Common myeloid progenitor, CD34-positive (primary cell): ENCODE measurements around the gene RFX8. TPM values are rescaled to one million over a fixed set of nuclear protein-coding genes. Genes with fewer than 3 reads are reported as not detected.

Experiments
- CTCF ChIA-PET: fragments of 350-600 bp; sonication (Branson Sonifier 250); formaldehyde crosslinking; loops from one replicate; lab custom pipeline; 2021; ENCODE audit warnings: antibody characterized with exemption; lab: Charles Lee
- POLR2A ChIA-PET: fragments of 350-600 bp; sonication (Branson Sonifier 250); formaldehyde crosslinking; loops from one replicate; lab custom pipeline; 2021; ENCODE audit warnings: antibody characterized with exemption; lab: Charles Lee
- DNase-seq, 3 donors: peaks; one replicate each; pipeline versions ENCODE4 v3.0.0 to v3.0.0-alpha.2; 2013
- H3K27ac ChIP-seq, 2 experiments: 1 replicate in 1 of 2; 2 replicates in 1 of 2; pipeline ENCODE4 v1.7.0; 2013; ENCODE audit warnings: inconsistent platforms in 2 of 2, low read length in 2 of 2, mild to moderate bottlenecking in 2 of 2, low read depth in 1 of 2, moderate library complexity in 1 of 2; ENCODE audit not compliant: severe bottlenecking in 2 of 2, insufficient read depth in 1 of 2, poor library complexity in 1 of 2
- H3K27me3 ChIP-seq, 5 experiments: replicated peaks in 2 of 5; 1 replicate in 3 of 5; 2 replicates in 2 of 5; pipeline versions ENCODE4 v1.6.1 to v1.7.0; 2013; ENCODE audit warnings: low read length in 4 of 5, mild to moderate bottlenecking in 2 of 5, moderate library complexity in 2 of 5, inconsistent platforms in 1 of 5; ENCODE audit not compliant: insufficient read depth in 5 of 5, control insufficient read depth in 4 of 5
- H3K36me3 ChIP-seq, 4 experiments: 1 replicate in 2 of 4; 2 replicates in 2 of 4; pipeline versions ENCODE4 v1.6.1 to v1.7.0; 2013; ENCODE audit warnings: low read length in 3 of 4, control low read depth in 1 of 4, mild to moderate bottlenecking in 1 of 4; ENCODE audit not compliant: control insufficient read depth in 4 of 4, insufficient read depth in 4 of 4
- H3K4me1 ChIP-seq, 4 experiments: 1 replicate in 3 of 4; 2 replicates in 1 of 4; pipeline versions ENCODE4 v1.6.1 to v1.7.1; 2013; ENCODE audit warnings: low read length in 3 of 4, mild to moderate bottlenecking in 3 of 4, control low read depth in 1 of 4, inconsistent platforms in 1 of 4, moderate library complexity in 1 of 4; ENCODE audit not compliant: control insufficient read depth in 4 of 4, insufficient read depth in 4 of 4; ENCODE audit errors: control extremely low read depth in 1 of 4
- H3K4me3 ChIP-seq, 7 experiments: 1 replicate in 4 of 7; 2 replicates in 3 of 7; pipeline versions ENCODE4 v1.5.1 to v1.7.0; 2013; ENCODE audit warnings: mild to moderate bottlenecking in 7 of 7, low read length in 6 of 7, moderate library complexity in 6 of 7, inconsistent platforms in 2 of 7, low read depth in 2 of 7, control low read depth in 1 of 7; ENCODE audit not compliant: insufficient read depth in 4 of 7, control insufficient read depth in 1 of 7; ENCODE audit errors: extremely low read depth in 1 of 7
- H3K9me3 ChIP-seq, 5 experiments: 1 replicate in 4 of 5; 2 replicates in 1 of 5; pipeline versions ENCODE4 v1.6.1 to v1.7.1; 2013; ENCODE audit warnings: low read length in 4 of 5, mild to moderate bottlenecking in 2 of 5, inconsistent platforms in 1 of 5, low read depth in 1 of 5, moderate library complexity in 1 of 5; ENCODE audit not compliant: control insufficient read depth in 4 of 5, insufficient read depth in 2 of 5; ENCODE audit errors: control extremely low read depth in 1 of 5
- WGBS: methylation state at CpG from one replicate; pipeline ENCODE4 v1.1.5; 2013; ENCODE audit not compliant: insufficient coverage; 5-methylcytosine and 5-hydroxymethylcytosine counted together
- polyA plus RNA-seq: library from polyadenylated mRNA; unstranded; fragments of 120-200 nt; gene quantifications from one replicate; pipeline ENCODE4 v1.2.1, GENCODE V29; 2013

Gene RFX8
- polyA plus RNA-seq: 5.1 TPM

DNA sequence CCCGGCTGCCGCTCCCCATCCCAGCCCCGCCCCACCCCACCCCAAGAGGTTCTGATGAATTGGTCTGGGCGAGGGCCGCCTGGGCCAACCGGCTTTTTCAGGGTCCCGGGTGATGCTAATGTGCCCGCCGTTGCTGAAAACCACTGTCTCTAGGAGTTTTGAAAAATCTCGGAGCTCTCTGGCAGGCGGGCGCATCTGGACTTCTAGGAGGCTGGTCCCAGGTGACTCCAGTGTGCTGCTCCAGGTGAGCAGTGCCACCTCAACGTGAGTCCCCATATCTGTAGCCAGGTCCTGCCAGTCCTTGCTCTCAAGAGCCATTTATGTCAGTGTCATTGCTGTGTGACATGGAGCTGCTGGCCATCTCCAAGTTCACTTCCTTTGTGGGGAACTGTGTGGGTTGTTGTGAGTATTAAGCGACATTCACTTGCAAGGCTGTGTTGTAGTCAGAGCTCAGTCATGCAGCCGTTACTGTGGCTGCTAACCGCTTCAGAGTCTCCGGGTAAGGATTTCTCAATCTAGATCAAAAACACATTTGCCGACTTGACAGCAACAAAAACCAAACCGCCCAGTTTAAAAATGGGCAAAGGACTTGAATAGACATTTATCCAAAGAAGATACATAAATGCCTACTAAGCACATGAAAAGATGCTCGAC is at the start of gene RFX8:
RFX8 (minus strand) TSS at position 382 of the 654 bp plus-strand sequence. CDS start 8,264 bp downstream, outside the sequence.
- H3K4me3 ChIP-seq: peak within 1 kb of the TSS; percentile 36 to 85 (median 70)
- H3K36me3 ChIP-seq: no peaks in the 10 kb centered on the region
- no peaks in the 10 kb centered on the region for H3K9me3 ChIP-seq
- ChIA-PET CTCF (interaction anchor here (0.6 to 1.5 kb wide), 4 partner anchors 11 to 357 kb away, joined by 3 to 6 read pairs (median 4); no protein-coding TSS in a partner anchor), POLR2A (no interaction called here)
- peak; percentile 74 to 98 (median 97) for DNase-seq
- H3K27me3 ChIP-seq: no peaks in the 10 kb centered on the region
- peaks cover 0 to 42% (median 27%) of the 10 kb centered on the region in 4 experiments for H3K4me1 ChIP-seq
- WGBS: 6% methylated on average over 13 of the region's 20 CpGs
- H3K27ac ChIP-seq: peak within 1 kb of the TSS; percentile 52 to 55

DNA sequence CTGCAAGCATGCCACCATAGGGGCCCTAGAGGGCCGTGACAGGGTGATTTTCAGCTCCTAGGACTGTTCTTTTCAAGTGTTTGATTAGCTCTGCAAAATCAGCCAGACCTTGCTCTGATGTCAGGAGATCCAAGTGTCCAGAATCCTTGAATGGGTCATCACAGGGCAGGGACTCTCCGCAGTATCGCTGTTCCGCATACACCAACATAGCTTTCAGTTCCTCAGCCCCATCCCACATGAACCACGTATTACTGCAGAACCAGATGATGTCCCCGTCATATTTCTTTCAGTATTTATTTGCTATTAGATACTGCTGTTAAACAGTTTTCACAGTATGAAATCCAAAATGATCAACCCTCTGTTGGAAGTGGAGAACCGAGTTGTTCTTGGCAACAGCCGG is 46.6 kb upstream of the RFX8 start:
- H3K36me3 ChIP-seq: no peaks in the 10 kb centered on the region
- WGBS: 100% methylated on average over 6 of the region's 8 CpGs
- no peak overlapping the region for H3K4me3 ChIP-seq
- peaks cover 0 to 23% (median 10%) of the 10 kb centered on the region in 4 experiments for H3K4me1 ChIP-seq
- no peak for DNase-seq
- H3K27me3 ChIP-seq: no peaks in the 10 kb centered on the region
- no peak overlapping the region for H3K27ac ChIP-seq
- CTCF ChIA-PET: no interaction called here
- POLR2A ChIA-PET: no interaction called here
- peaks cover 0 to 6% (median 0%) of the 10 kb centered on the region in 5 experiments for H3K9me3 ChIP-seq

DNA sequence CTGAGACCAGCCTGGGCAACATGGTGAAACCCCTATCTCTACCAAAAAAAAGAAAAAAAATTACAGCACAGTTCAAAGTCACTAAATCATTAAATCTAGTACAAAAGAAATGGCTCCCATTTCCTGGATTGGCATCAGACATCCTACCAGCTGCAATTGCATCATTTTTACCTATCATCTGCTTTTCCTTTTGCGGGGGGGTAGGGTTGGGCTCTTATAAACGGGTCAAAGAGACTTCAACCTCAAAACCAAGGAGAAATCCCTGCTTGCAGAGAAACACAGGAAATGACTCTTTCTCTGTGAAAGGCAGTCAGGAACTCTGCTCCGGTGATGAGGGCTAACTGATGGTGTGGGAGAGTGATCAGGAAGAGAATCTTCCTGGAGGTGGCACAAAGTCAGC is 45.3 kb upstream of the RFX8 start:
- H3K9me3 ChIP-seq: peaks cover 0 to 8% (median 0%) of the 10 kb centered on the region in 5 experiments
- WGBS: 11% methylated on average over 1 of the region's 3 CpGs
- DNase-seq: peak in 1 of 3 donors; percentile 8
- no peak overlapping the region for H3K27ac ChIP-seq
- peaks cover 0 to 28% (median 16%) of the 10 kb centered on the region in 4 experiments for H3K4me1 ChIP-seq
- no peaks in the 10 kb centered on the region for H3K27me3 ChIP-seq
- H3K4me3 ChIP-seq: no peak overlapping the region
- POLR2A ChIA-PET: no interaction called here
- no peaks in the 10 kb centered on the region for H3K36me3 ChIP-seq
- CTCF ChIA-PET: interaction anchor here (0.9 kb wide), 1 partner anchor 19 kb away, joined by 3 read pairs; no protein-coding TSS in a partner anchor

DNA sequence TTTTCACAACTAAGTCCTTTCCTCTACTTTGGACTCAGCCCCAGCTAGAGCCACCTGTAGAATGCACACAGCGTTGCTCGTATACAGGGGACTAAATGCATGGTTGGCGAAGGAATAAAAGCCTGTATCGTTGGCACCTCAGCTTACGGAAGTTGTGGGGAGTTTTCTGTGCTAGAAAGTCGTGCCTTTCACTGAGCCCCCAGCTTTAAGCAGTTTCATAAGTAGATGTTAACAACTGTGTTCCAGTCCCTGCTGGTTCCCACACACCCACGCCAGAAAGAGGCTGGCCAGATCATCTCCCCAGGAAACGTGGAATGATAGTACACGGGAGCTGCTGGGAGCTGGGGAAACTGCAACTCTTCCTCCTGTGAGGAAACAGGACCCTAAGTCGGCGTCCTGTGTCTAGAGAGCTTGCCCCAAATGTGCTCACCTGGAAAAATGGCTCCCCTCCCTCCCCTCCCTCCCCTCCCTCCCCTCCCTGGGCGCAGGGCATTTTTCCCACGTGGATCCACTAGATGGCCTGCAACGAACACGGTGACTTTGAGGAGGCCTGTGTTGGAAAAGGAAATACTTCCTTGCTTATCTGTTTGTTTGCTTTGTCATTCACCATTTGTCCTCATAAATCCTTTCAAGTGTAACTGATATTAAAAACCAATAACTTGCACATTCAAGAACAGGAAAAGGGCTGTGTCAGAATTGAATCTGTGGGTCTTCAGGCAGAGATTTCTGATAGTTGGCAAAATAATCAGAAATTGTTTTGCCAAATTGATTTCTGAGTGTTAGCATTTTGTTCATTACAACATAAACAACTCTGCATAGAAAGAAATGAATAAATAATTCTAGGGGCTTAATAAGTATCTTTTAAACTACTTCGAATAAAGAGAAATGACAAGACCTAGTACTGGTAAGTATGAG is 43.9 kb upstream of the RFX8 start:
- H3K27ac ChIP-seq: no peak overlapping the region

DNA sequence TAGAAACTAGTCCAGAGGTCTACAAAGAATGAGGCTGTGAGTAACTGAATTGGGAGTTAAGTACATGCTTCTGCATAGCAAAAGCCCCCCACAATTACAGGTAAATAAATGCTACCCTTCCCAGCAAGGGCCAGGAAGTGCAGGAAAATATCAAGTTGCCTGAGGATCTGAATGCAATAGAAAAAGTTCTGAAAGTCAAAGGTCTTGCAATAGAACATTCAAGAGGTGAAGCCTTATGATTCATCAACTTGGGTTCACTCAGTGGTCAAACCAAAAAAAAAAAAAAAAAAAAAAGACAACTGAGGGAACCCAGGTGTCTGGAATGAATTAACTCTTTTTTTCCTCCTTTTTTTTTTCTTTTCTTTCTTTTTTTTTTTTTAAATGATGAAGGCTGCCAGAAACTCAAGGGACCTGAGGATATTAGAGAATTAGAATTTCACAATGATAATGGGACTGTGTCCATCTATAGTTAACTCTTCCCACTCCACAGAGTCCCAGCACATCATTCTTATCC is 42.9 kb upstream of the RFX8 start:
- Histone ChIP-seq H3K27ac (no peak overlapping the region), H3K4me1 (peaks cover 0 to 28% (median 18%) of the 10 kb centered on the region in 4 experiments), H3K9me3 (peaks cover 0 to 14% (median 0%) of the 10 kb centered on the region in 5 experiments), H3K36me3 (no peaks in the 10 kb centered on the region), H3K27me3 (no peaks in the 10 kb centered on the region), H3K4me3 (no peak overlapping the region)
- POLR2A ChIA-PET: no interaction called here
- CTCF ChIA-PET: interaction anchor here (1.4 kb wide), 1 partner anchor 9 kb away, joined by 3 read pairs; no protein-coding TSS in a partner anchor
- DNase-seq: peak in 1 of 3 donors; percentile 13

More for the DNA sequence above, 43.9 kb upstream of the RFX8 start:
- CTCF ChIA-PET: no interaction called here
- DNase-seq: no peak
- Histone ChIP-seq H3K36me3 (no peaks in the 10 kb centered on the region), H3K4me3 (no peak overlapping the region), H3K4me1 (peaks cover 0 to 28% (median 18%) of the 10 kb centered on the region in 4 experiments), H3K27me3 (no peaks in the 10 kb centered on the region), H3K9me3 (peaks cover 0 to 8% (median 0%) of the 10 kb centered on the region in 5 experiments)
- POLR2A ChIA-PET: no interaction called here
- WGBS: 90% methylated on average over 10 of the region's 16 CpGs

DNA sequence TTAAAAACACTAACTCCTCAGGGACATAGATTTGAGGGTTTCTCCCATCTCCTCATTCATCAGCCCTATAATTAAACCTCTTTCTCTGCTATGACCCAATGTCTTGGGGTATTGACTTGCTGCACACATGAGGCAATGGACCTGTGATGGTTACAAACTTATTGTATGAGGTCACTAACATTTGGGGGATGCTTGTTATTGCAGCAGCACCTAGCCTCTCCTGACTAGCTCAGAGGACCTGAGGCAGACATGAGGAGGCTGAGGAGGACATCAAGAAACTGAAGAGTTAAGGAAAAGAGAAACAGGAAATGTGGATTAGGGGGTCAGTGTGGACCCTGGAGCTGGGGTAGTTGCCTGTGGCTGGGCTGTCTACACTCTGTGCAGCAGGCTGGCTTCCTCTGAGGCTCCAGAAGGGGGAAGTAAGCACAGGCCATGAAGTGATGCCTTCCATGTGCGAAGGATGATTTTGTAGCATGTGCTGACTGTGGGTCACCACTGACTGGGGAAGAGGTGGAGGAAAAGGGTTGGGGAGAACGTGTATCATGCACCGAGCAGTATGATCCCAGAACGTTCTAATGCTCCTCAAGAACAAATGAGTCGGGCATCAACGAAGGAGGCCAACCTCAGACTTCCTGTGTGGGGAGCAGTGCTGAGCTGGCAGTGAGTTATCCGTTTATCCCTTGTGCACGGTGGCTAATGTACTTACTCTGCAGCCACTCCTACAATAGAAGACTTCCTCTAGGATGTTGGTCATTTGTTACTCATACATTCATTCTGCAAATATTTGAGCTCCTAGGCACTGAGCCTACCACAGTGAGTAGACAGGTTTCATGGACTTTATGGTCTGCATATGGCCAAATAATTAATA is 42.1 kb upstream of the RFX8 start:
- Histone ChIP-seq H3K4me1 (peaks cover 0 to 28% (median 18%) of the 10 kb centered on the region in 4 experiments), H3K4me3 (peak overlapping the region in 1 of 7 experiments; percentile 21), H3K27ac (no peak overlapping the region), H3K27me3 (no peaks in the 10 kb centered on the region), H3K36me3 (no peaks in the 10 kb centered on the region), H3K9me3 (peaks cover 0 to 16% (median 0%) of the 10 kb centered on the region in 5 experiments)
- ChIA-PET POLR2A (no interaction called here), CTCF (interaction anchor here (1.4 kb wide), 1 partner anchor 10 kb away, joined by 3 read pairs; no protein-coding TSS in a partner anchor)
- 6% methylated on average over 7 of the region's 8 CpGs for WGBS
- peak; percentile 34 to 86 (median 82) for DNase-seq
